ENCODE data around the gene KRTAP4-6. TPM values are rescaled to one million over a fixed set of nuclear protein-coding genes. Genes with fewer than 3 reads are reported as not detected.

Gene KRTAP4-6
- total and polyA plus RNA-seq, 2 of the 8 experiments (the other 6 are each of a cell fraction or from before 2014, with no cell fraction given), result not detected

DNA sequence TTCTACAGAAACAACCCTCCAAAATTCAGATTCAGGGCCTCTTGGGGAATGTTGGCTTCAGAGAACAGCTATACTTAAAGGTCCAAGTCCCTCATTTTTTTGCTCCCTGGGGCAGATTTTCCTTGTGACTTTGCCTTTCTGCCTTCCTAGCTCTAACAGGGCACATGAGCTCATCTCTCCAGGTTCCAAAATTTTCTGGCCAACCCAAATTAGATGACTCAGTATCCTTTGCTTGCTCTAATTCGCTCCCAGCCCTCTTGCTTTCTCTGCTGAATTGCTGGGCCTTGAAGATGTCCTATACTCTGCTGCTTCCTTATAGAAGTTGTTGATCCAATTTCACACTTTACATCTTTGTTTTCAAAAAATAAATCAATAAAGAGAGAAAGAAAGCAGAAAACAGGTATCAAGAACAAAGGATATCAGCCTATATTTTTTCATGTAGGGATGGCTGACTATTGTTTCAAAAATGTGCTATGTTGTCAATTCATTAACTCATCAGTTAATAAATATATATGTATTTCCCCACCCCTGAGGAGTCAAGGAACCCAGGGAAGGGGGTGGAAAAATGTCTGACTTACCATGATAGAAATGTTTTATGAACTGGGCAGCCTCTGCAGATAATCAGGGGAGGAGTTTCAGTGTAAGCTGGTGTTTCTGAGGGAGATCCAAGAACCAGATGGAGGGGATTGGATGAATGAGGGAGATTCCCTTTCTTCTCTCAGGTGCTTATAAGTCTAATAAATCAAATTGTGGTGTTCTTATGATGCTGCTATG is 38.7 kb upstream of the KRTAP4-6 start:
- H3K23me2 ChIP-seq (ENCODE audit: low read depth, low read length), result no peaks in the 10 kb centered on the region; the same call in 1 of the 2 replicates
- no peak overlapping the region for H3K4me3 ChIP-seq (ENCODE audit: extremely low read depth in 1 of 4, insufficient read depth in 2 of 4, low read depth in 3 of 4, low read length in 4 of 4)
- no peak overlapping the region for H2AK5ac ChIP-seq (ENCODE audit: low read depth, low read length)
- H3K9ac ChIP-seq (replicated peaks in 1 of 4; ENCODE audit: extremely low read depth in 1 of 4, low read depth in 3 of 4, low read length in 3 of 4), result no peak overlapping the region
- H3K36me3 ChIP-seq (ENCODE audit: control insufficient read depth in 2 of 4, insufficient read depth in 4 of 4, low read length in 3 of 4), result no peaks in the 10 kb centered on the region
- no peak overlapping the region for H3K14ac ChIP-seq (ENCODE audit: insufficient read length)
- H3K79me2 ChIP-seq (ENCODE audit: control insufficient read depth in 1 of 2, insufficient read depth in 2 of 2, low read length in 2 of 2), result no peaks in the 10 kb centered on the region
- H4K5ac ChIP-seq (ENCODE audit: insufficient read length, low read depth, low read length), result no peak overlapping the region
- H2BK12ac ChIP-seq (ENCODE audit: low read depth, low read length), result no peak overlapping the region
- H3K9me3 ChIP-seq (ENCODE audit: insufficient read depth in 2 of 2, low read depth in 1 of 2, low read length in 1 of 2), result no peaks in the 10 kb centered on the region
- FAIRE-seq, result no peak
- H3K27me3 ChIP-seq (replicated peaks in 1 of 4; ENCODE audit: control insufficient read depth in 3 of 4, extremely low read depth in 1 of 4, insufficient read depth in 3 of 4, low read length in 3 of 4), result no peaks in the 10 kb centered on the region
- no peak overlapping the region for H2BK20ac ChIP-seq (ENCODE audit: low read length)
- no peak overlapping the region for H3K27ac ChIP-seq (ENCODE audit: low read depth, low read length)
- no peak overlapping the region for H3K56ac ChIP-seq (replicated peaks; ENCODE audit: insufficient read length, low read depth, low read length)
- no peak overlapping the region for H4K91ac ChIP-seq (replicated peaks; ENCODE audit: insufficient read length, low read length)
- H2BK5ac ChIP-seq (ENCODE audit: low read depth, low read length), result no peak overlapping the region
- 76% methylated on average over 1 of the region's 1 CpG; no CpG with 5 or more reads in 1 of the 2 experiments for WGBS, 2 experiments (ENCODE audit: extremely low coverage in 1 of 2, insufficient coverage in 1 of 2, insufficient read length in 1 of 2, insufficient replicate concordance in 2 of 2, low coverage in 1 of 2, low lambda C conversion rate in 2 of 2, missing lambda C conversion rate in 1 of 2)
- ChIA-PET CTCF (ENCODE audit: partially characterized antibody) (interaction anchor here (0.6 kb wide), 1 partner anchor 1348 kb away, joined by 3 read pairs; no protein-coding TSS in a partner anchor), POLR2A (ENCODE audit: partially characterized antibody) (no interaction called here)
- H3K4me2 ChIP-seq (ENCODE audit: insufficient read depth in 1 of 2, low read depth in 2 of 2, low read length in 2 of 2), result no peak overlapping the region
- H3K18ac ChIP-seq (ENCODE audit: extremely low read depth, low read length), result no peak overlapping the region
- no peak for DNase-seq (ENCODE audit: low read depth in 1 of 2, low spot score in 2 of 2)
- H4K20me1 ChIP-seq (replicated peaks in 1 of 2; ENCODE audit: control insufficient read depth in 1 of 2, insufficient read depth in 2 of 2, low read length in 2 of 2), result no peaks in the 10 kb centered on the region
- no peaks in the 10 kb centered on the region for H3K79me1 ChIP-seq (ENCODE audit: low read depth, low read length)
- no peak overlapping the region for H3K4ac ChIP-seq (replicated peaks; ENCODE audit: insufficient read length, low read depth, low read length)
- no peaks in the 10 kb centered on the region for H3K4me1 ChIP-seq (replicated peaks in 1 of 4; ENCODE audit: control insufficient read depth in 3 of 4, insufficient read depth in 4 of 4, low read length in 3 of 4)
- no peak overlapping the region for H2BK15ac ChIP-seq (ENCODE audit: low read length)
- no peak overlapping the region for H4K8ac ChIP-seq (ENCODE audit: extremely low read depth, insufficient read depth, low read length)
- H2AFZ ChIP-seq (ENCODE audit: low read length), result no peak overlapping the region
- H2BK120ac ChIP-seq (replicated peaks; ENCODE audit: low read depth, low read length), result no peak overlapping the region
- H3K23ac ChIP-seq (ENCODE audit: insufficient read length), result no peak overlapping the region
- no peak for TF ChIP-seq EZH2 (IDR thresholded peaks at IDR 0.05; ENCODE audit: low read depth, low read length, severe bottlenecking)
- TF ChIP-seq SP1 (IDR thresholded peaks at IDR 0.05; ENCODE audit: low read depth, low read length), result no peak
- TF ChIP-seq POLR2A (IDR thresholded peaks at IDR 0.05; ENCODE audit: control extremely low read depth in 1 of 2, low read depth in 2 of 2, low read length in 2 of 2), result no peak
- TF ChIP-seq POLR2AphosphoS5 (IDR thresholded peaks at IDR 0.05; ENCODE audit: low read depth, low read length), result no peak
- TF ChIP-seq, protein P1, sequence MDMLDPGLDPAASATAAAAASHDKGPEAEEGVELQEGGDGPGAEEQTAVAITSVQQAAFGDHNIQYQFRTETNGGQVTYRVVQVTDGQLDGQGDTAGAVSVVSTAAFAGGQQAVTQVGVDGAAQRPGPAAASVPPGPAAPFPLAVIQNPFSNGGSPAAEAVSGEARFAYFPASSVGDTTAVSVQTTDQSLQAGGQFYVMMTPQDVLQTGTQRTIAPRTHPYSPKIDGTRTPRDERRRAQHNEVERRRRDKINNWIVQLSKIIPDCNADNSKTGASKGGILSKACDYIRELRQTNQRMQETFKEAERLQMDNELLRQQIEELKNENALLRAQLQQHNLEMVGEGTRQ (IDR thresholded peaks at IDR 0.05; ENCODE audit: low read length), result no peak
- no peak for TF ChIP-seq FOSL1 (IDR thresholded peaks at IDR 0.05; ENCODE audit: insufficient read depth, low read depth, low read length)
- TF ChIP-seq RBBP5 (IDR thresholded peaks at IDR 0.05; ENCODE audit: borderline replicate concordance, low read depth, low read length), result no peak
- TF ChIP-seq, protein P2, sequence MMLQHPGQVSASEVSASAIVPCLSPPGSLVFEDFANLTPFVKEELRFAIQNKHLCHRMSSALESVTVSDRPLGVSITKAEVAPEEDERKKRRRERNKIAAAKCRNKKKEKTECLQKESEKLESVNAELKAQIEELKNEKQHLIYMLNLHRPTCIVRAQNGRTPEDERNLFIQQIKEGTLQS (IDR thresholded peaks at IDR 0.05; ENCODE audit: insufficient read depth, low read depth, low read length), result no peak
- TF ChIP-seq GTF2F1 (IDR thresholded peaks at IDR 0.05; ENCODE audit: borderline replicate concordance, low read depth, low read length), result no peak
- TF ChIP-seq POU5F1 (IDR thresholded peaks at IDR 0.05; ENCODE audit: low read depth, low read length), result no peak
- no peak for TF ChIP-seq CBX5 (IDR thresholded peaks at IDR 0.05; ENCODE audit: low read depth, low read length)

Data from H1 (cell line).